OCI-LY3 (cell line): Measurements from ENCODE around the gene CASP10.

Experiments
- H2AFZ ChIP-seq: fragments of 200-600, 300-600 bp; shearing (Covaris generic); 2 replicates; pipeline ENCODE4 v1.6.0; 2014; ENCODE audit warnings: antibody characterized with exemption, low read depth, low read length
- H3K27ac ChIP-seq: fragments of 200-600, 300-600 bp; sonication (generic); 2 replicates; pipeline ENCODE4 v1.5.1; 2014; ENCODE audit warnings: mild to moderate bottlenecking, low read length, moderate library complexity, mixed read lengths
- H3K27me3 ChIP-seq: fragments of 200-600, 300-600 bp; sonication (generic); 2 replicates; pipeline ENCODE4 v1.6.1; 2014; ENCODE audit warnings: low read depth, low read length, mixed read lengths
- H3K36me3 ChIP-seq: fragments of 200-600, 300-600 bp; sonication (generic); replicated peaks from 2 replicates; pipeline ENCODE3; 2014; ENCODE audit warnings: low read depth, low read length, mixed read lengths
- H3K4me1 ChIP-seq: fragments of 300-600, 200-600 bp; sonication (generic); 2 replicates; pipeline ENCODE4 v1.6.1; 2014; ENCODE audit warnings: low read length, mixed read lengths
- H3K4me2 ChIP-seq: fragments of 200-600, 300-600 bp; sonication (generic); 2 replicates; pipeline ENCODE4 v1.6.1; 2014; ENCODE audit warnings: low read length, mixed read lengths
- H3K4me3 ChIP-seq: fragments of 300-600, 200-600 bp; sonication (generic); 2 replicates; pipeline ENCODE4 v1.5.1; 2014; ENCODE audit warnings: antibody characterized with exemption, mild to moderate bottlenecking, low read length, moderate library complexity
- H3K79me2 ChIP-seq: fragments of 300-600, 200-600 bp; shearing (Covaris generic); 2 replicates; pipeline ENCODE4 v1.6.1; 2014; ENCODE audit warnings: mild to moderate bottlenecking, low read length, mixed read lengths
- H3K9ac ChIP-seq: fragments of 300-600, 200-600 bp; shearing (Covaris generic); 2 replicates; pipeline ENCODE4 v1.6.0; 2014; ENCODE audit warnings: mild to moderate bottlenecking, low read length, moderate library complexity
- H3K9me3 ChIP-seq: fragments of 200-600, 300-600 bp; shearing (Covaris generic); 2 replicates; pipeline ENCODE4 v1.6.1; 2014; ENCODE audit warnings: low read length, mixed read lengths; ENCODE audit not compliant: insufficient read depth
- H4K20me1 ChIP-seq: fragments of 200-600, 300-600 bp; sonication (generic); 2 replicates; pipeline ENCODE4 v1.6.1; 2016; ENCODE audit warnings: low read length, mixed read lengths; ENCODE audit not compliant: insufficient read depth
- CTCF ChIP-seq: fragments of 200-600, 300-600 bp; sonication (generic); IDR thresholded peaks from 2 replicates; pipeline ENCODE4 v1.5.1; 2014; ENCODE audit warnings: antibody characterized with exemption, low read length, low read depth
- EZH2phosphoT487 ChIP-seq: fragments of 200-600 bp; shearing (Covaris generic); IDR thresholded peaks from 2 replicates; pipeline ENCODE4 v1.6.1; 2018; ENCODE audit warnings: antibody characterized with exemption, mixed run types, low read depth

CASP10 gene

GRCh38 chr2:201154615-201155399, 28.1 kb upstream of the CASP10 start:
- Histone ChIP-seq H3K9ac (no peak overlapping the region), H3K4me1 (peaks cover 79% of the 10 kb centered on the region), H3K79me2 (peaks cover 92% of the 10 kb centered on the region)

GRCh38 chr2:201156036-201156435, 26.9 kb upstream of the CASP10 start:
- peak overlapping the region; percentile 50 for H3K9ac ChIP-seq
- H3K4me2 ChIP-seq = peak overlapping the region; percentile 58
- peaks cover 70% of the 10 kb centered on the region for H3K36me3 ChIP-seq
- H3K4me3 ChIP-seq = peak overlapping the region; percentile 21; the same call in 1 of the 2 replicates
- H3K27me3 ChIP-seq = no peaks in the 10 kb centered on the region
- H3K27ac ChIP-seq = peak overlapping the region; percentile 94
- peaks cover 69% of the 10 kb centered on the region for H3K4me1 ChIP-seq
- TF ChIP-seq CTCF (no peak), EZH2phosphoT487 (no peak)
- no peaks in the 10 kb centered on the region for H3K9me3 ChIP-seq
- peaks cover 91% of the 10 kb centered on the region for H3K79me2 ChIP-seq
- peaks cover 55% of the 10 kb centered on the region for H4K20me1 ChIP-seq
- H2AFZ ChIP-seq = no peak overlapping the region

More at GRCh38 chr2:201154615-201155399, 28.1 kb upstream of the CASP10 start:
- no peaks in the 10 kb centered on the region for H3K27me3 ChIP-seq
- no peaks in the 10 kb centered on the region for H3K9me3 ChIP-seq
- H3K4me2 ChIP-seq = peak overlapping the region; percentile 19; the same call in 1 of the 2 replicates
- peaks cover 67% of the 10 kb centered on the region for H3K36me3 ChIP-seq
- TF ChIP-seq EZH2phosphoT487 = no peak
- TF ChIP-seq CTCF = no peak
- H2AFZ ChIP-seq = no peak overlapping the region
- peaks cover 54% of the 10 kb centered on the region for H4K20me1 ChIP-seq
- no peak overlapping the region for H3K4me3 ChIP-seq
- peak overlapping the region; percentile 94 for H3K27ac ChIP-seq

- Histone ChIP-seq H3K4me3 (peak overlapping the region; percentile 9; the same call in 1 of the 2 replicates), H2AFZ (no peak overlapping the region), H3K27ac (peak overlapping the region; percentile 94), H3K36me3 (peaks cover 69% of the 10 kb centered on the region), H3K4me2 (peak overlapping the region; percentile 58), H3K9me3 (no peaks in the 10 kb centered on the region), H3K79me2 (peaks cover 85% of the 10 kb centered on the region), H3K27me3 (no peaks in the 10 kb centered on the region), H3K4me1 (peaks cover 63% of the 10 kb centered on the region), H4K20me1 (peaks cover 50% of the 10 kb centered on the region), H3K9ac (peak overlapping the region; percentile 50)
- no peak for TF ChIP-seq CTCF
- TF ChIP-seq EZH2phosphoT487 = no peak
Measured at GRCh38 chr2:201156640-201157039, 26.3 kb upstream of the CASP10 start.

GRCh38 chr2:201157694-201158093, 25.2 kb upstream of the CASP10 start:
- H3K27ac ChIP-seq = peak overlapping the region; percentile 94
- H3K4me1 ChIP-seq = peaks cover 52% of the 10 kb centered on the region
- peak overlapping the region; percentile 58 for H3K4me2 ChIP-seq
- peak overlapping the region; percentile 50 for H3K9ac ChIP-seq
- TF ChIP-seq CTCF (no peak), EZH2phosphoT487 (no peak)
- no peak overlapping the region for H2AFZ ChIP-seq
- peaks cover 41% of the 10 kb centered on the region for H4K20me1 ChIP-seq
- no peaks in the 10 kb centered on the region for H3K27me3 ChIP-seq
- H3K36me3 ChIP-seq = peaks cover 72% of the 10 kb centered on the region
- H3K4me3 ChIP-seq = peak overlapping the region; percentile 27; the same call in 1 of the 2 replicates
- H3K9me3 ChIP-seq = 0 out of 2 replicates have a peak, but pooled peaks cover under 1% of the 10 kb centered on the region
- H3K79me2 ChIP-seq = peaks cover 79% of the 10 kb centered on the region
